ENCODE measurements around the gene ZDHHC11B.
A peak's percentile ranks its signal among the peaks of the same experiment; 100 is the strongest.
"Not testable (repeated sequence)": the region's sequence is repeated elsewhere in the genome, so short reads cannot be mapped to it uniquely, and the experiment has no call there.

ZDHHC11B gene

GRCh38 chr5:766666-767431 lies 17.7 kb downstream of the ZDHHC11B start:
- no peaks in the 10 kb centered on the region for H3K27me3 ChIP-seq
- DNase-seq = no peak
- TF ChIP-seq, protein P1, sequence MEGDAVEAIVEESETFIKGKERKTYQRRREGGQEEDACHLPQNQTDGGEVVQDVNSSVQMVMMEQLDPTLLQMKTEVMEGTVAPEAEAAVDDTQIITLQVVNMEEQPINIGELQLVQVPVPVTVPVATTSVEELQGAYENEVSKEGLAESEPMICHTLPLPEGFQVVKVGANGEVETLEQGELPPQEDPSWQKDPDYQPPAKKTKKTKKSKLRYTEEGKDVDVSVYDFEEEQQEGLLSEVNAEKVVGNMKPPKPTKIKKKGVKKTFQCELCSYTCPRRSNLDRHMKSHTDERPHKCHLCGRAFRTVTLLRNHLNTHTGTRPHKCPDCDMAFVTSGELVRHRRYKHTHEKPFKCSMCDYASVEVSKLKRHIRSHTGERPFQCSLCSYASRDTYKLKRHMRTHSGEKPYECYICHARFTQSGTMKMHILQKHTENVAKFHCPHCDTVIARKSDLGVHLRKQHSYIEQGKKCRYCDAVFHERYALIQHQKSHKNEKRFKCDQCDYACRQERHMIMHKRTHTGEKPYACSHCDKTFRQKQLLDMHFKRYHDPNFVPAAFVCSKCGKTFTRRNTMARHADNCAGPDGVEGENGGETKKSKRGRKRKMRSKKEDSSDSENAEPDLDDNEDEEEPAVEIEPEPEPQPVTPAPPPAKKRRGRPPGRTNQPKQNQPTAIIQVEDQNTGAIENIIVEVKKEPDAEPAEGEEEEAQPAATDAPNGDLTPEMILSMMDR (IDR thresholded peaks at IDR 0.05; ENCODE audit: low read depth, low read length) = no peak
- H3K4me1 ChIP-seq = no peaks in the 10 kb centered on the region
- H3K4me3 ChIP-seq (ENCODE audit: low read depth, low read length) = no peak overlapping the region
- H3K9me3 ChIP-seq = no peaks in the 10 kb centered on the region; the same call in 1 of the 2 replicates
- no peaks in the 10 kb centered on the region for H3K36me3 ChIP-seq

DNA sequence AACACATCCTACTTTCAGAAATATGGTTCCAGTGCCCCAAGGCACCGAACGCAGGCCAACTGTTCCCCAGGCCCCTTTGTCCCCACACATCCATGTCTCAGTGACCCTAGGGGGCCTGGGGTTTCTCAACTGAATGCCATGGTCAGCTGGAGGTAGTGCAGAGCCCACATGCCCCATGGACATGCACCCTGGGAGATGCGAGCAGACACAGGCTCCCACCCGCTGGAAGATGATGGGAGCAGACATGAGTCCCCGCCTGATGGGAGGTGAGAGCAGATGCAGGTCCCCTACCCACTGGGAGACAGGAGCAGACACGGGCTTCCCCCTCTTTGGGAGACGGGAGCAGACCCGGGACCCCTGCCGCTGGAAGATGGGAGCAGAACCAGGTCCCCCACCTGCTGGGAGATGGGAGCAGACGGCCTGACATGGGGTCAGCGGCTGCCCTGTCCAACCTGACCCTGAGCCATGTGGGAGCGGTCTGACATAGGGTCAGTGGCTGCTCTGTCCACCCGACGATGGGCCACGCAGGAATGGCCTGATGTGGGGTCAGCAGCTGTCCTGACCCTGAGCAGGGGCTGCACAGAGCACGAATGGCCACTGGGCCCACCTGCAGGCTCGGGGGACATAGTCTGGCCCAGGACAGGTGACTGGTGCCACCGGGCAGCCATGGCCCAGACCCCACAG lies 18.4 kb downstream of the ZDHHC11B start:
- TF ChIP-seq, protein P1 (IDR thresholded peaks at IDR 0.05; ENCODE audit: low read depth, low read length) = no peak
- Histone ChIP-seq H3K4me1 (no peaks in the 10 kb centered on the region), H3K27me3 (no peaks in the 10 kb centered on the region), H3K36me3 (no peaks in the 10 kb centered on the region), H3K9me3 (no peaks in the 10 kb centered on the region; the same call in 1 of the 2 replicates), H3K4me3 (ENCODE audit: low read depth, low read length) (no peak overlapping the region)
- DNase-seq = no peak

- TF ChIP-seq, protein P1 (IDR thresholded peaks at IDR 0.05; ENCODE audit: low read depth, low read length) = no peak
- Histone ChIP-seq H3K4me1 (no peaks in the 10 kb centered on the region), H3K27me3 (no peaks in the 10 kb centered on the region), H3K4me3 (ENCODE audit: low read depth, low read length) (no peak overlapping the region), H3K36me3 (no peaks in the 10 kb centered on the region), H3K9me3 (no peaks in the 10 kb centered on the region; the same call in 1 of the 2 replicates)
- DNase-seq = peak; percentile 24
These were observed 20.3 kb downstream of the ZDHHC11B start for GRCh38 chr5:763998-764781.

DNA sequence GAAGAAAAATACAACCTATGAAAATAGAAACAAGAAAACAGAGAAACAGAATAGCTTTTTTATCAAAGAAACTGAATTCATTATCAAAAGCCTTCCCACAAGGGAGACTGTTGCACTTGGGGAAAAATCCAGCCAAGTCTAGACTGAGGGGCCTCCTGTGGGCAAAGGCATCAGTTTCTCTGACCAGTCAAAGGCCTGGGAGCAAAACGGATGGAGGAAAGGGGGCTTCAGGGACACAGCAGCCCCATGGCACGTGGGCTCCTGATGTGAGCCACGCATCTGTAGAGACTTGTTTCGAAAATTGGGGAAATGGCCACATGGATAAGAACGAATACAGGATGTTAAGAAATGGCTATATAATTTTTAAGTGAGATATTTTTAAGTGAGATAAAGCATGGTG lies 21.1 kb downstream of the ZDHHC11B start:
- Histone ChIP-seq H3K9me3 (no peaks in the 10 kb centered on the region; the same call in 1 of the 2 replicates), H3K36me3 (no peaks in the 10 kb centered on the region), H3K27me3 (no peaks in the 10 kb centered on the region), H3K4me1 (no peaks in the 10 kb centered on the region), H3K4me3 (ENCODE audit: low read depth, low read length) (no peak overlapping the region)
- TF ChIP-seq, protein P1 (IDR thresholded peaks at IDR 0.05; ENCODE audit: low read depth, low read length) = no peak
- DNase-seq = no peak

DNA sequence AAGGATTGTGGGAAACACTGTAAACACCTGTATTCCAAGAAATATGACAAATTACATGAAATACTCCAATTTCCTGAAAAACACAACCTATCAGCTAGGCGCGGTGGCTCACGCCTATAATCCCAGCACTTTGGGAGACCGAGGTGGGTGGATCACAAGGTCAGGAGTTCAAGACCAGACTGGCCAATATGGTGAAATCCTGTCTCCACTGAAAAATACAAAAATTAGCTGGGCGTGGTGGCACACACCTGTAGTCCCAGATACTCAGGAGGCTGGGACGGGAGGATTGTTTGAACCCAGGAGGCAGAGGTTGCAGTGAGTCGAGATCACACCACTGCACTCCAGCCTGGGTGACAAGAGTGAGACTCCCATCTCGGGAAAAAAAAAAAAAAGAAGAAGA lies 21.5 kb downstream of the ZDHHC11B start:
- not testable (repeated sequence) for H3K36me3 ChIP-seq; H3K27me3 ChIP-seq; H3K4me3 ChIP-seq (ENCODE audit: low read depth, low read length); DNase-seq; H3K4me1 ChIP-seq; H3K9me3 ChIP-seq

DNA sequence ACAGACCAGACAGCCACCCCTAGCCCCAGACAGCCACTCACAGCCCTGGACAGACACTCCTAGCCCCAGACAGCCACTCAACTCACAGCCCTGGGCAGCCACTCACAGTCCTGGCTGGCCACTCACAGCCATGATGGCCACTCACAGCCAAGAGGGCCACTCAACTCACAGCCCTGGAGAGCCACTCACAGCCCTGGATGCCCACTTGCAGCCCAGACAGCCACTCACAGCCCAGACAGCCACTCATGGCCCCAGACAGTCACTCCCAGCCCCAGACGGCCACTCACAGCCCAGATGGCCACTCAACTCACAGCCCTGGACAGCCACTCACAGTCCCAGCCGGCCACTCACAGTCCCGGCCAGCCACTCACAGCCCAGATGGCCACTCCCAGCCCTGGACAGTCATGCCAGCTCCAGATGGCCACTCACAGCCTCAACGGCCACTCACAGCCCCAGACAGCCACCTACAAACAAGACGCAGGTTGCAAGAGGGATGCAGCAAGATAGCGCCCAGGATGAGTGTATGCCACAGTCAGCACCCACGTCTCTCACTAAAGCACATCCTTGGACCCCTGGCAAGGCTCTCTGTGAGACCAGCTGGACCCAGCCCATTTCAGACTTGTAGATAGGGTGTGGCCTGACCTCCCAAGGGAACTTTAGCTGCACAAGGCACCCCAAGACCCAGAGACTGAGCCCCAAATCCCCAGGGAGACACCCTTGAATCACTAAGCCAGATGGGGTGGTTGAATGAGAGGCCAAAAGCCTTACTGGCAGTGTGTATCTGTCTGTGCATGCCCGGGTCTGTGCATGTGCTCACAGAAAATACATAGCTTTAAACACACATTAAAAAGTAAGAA lies 22.4 kb downstream of the ZDHHC11B start:
- Histone ChIP-seq H3K9me3 (no peaks in the 10 kb centered on the region; the same call in 1 of the 2 replicates), H3K4me1 (no peaks in the 10 kb centered on the region), H3K36me3 (no peaks in the 10 kb centered on the region), H3K4me3 (ENCODE audit: low read depth, low read length) (no peak overlapping the region), H3K27me3 (no peaks in the 10 kb centered on the region)
- TF ChIP-seq, protein P1 (IDR thresholded peaks at IDR 0.05; ENCODE audit: low read depth, low read length) = no peak
- DNase-seq = peak; percentile 35
